Erythroblast (primary cell): ENCODE data around the gene TNFAIP8.

Source experiments
- DNase-seq, 2 experiments: peaks; one replicate each; lab custom pipeline; 2025; lab: John Stamatoyannopoulos, UW
- GATA1 ChIP-seq: IDR thresholded peaks from 2 replicates; pipeline ENCODE4 v1.6.1; 2011; ENCODE audit warnings: low read depth, mild to moderate bottlenecking, control low read depth, low read length, moderate library complexity
- POLR2A ChIP-seq: IDR thresholded peaks from 2 replicates; pipeline ENCODE4 v1.6.1; 2011; ENCODE audit warnings: mild to moderate bottlenecking, low read length

TNFAIP8 gene

GRCh38 chr5:119378075-119378700 is 22.4 kb downstream of the TNFAIP8 start:
- TF ChIP-seq POLR2A (no peak), GATA1 (no peak)
- DNase-seq = no peak

- no peak for TF ChIP-seq GATA1
- no peak for TF ChIP-seq POLR2A
- DNase-seq = no peak
Measured at GRCh38 chr5:119379096-119379495, 23.3 kb downstream of the TNFAIP8 start.

- DNase-seq = peak; percentile 84 to 90
- TF ChIP-seq GATA1 (no peak), POLR2A (peak; percentile 41)
Measured at GRCh38 chr5:119379942-119380547, 24.2 kb downstream of the TNFAIP8 start.

GRCh38 chr5:119382169-119382568 is 26.4 kb downstream of the TNFAIP8 start:
- TF ChIP-seq POLR2A (no peak), GATA1 (no peak)
- DNase-seq = no peak

- TF ChIP-seq POLR2A (no peak), GATA1 (no peak)
Measured at GRCh38 chr5:119383008-119383407, 27.2 kb downstream of the TNFAIP8 start.

GRCh38 chr5:119385136-119385535 is 29.3 kb downstream of the TNFAIP8 start:
- TF ChIP-seq GATA1 (no peak), POLR2A (no peak)
- no peak for DNase-seq

More at GRCh38 chr5:119383008-119383407, 27.2 kb downstream of the TNFAIP8 start:
- DNase-seq = peak; percentile 17 to 33

GRCh38 chr5:119385536-119386128 is 29.8 kb downstream of the TNFAIP8 start:
- TF ChIP-seq POLR2A (no peak), GATA1 (no peak)
- peak; percentile 25 to 31 for DNase-seq

GRCh38 chr5:119386596-119387344 is 31.0 kb downstream of the TNFAIP8 start:
- no peak for TF ChIP-seq POLR2A
- no peak for TF ChIP-seq GATA1
- DNase-seq = peak; percentile 73

GRCh38 chr5:119387945-119388618 is 32.3 kb downstream of the TNFAIP8 start:
- no peak for DNase-seq
- no peak for TF ChIP-seq POLR2A
- no peak for TF ChIP-seq GATA1

GRCh38 chr5:119388619-119389190 is 32.9 kb downstream of the TNFAIP8 start:
- TF ChIP-seq GATA1 (no peak), POLR2A (no peak)

GRCh38 chr5:119389288-119390030 is 33.6 kb downstream of the TNFAIP8 start:
- TF ChIP-seq GATA1 = no peak
- TF ChIP-seq POLR2A = no peak
- DNase-seq = no peak

More at GRCh38 chr5:119388619-119389190, 32.9 kb downstream of the TNFAIP8 start:
- DNase-seq = no peak

GRCh38 chr5:119390404-119390803 is 34.6 kb downstream of the TNFAIP8 start:
- TF ChIP-seq GATA1 = no peak
- no peak for TF ChIP-seq POLR2A
- DNase-seq = no peak

- no peak for TF ChIP-seq POLR2A
- no peak for TF ChIP-seq GATA1
- DNase-seq = no peak
Measured at GRCh38 chr5:119393201-119393691, 37.4 kb downstream of the TNFAIP8 start.
